Activated naive CD4-positive, alpha-beta T cell treated with anti-CD3 and anti-CD28 coated beads, Interleukin-2, amount 50 U/mL, for 16 hours (primary cell): Measurements from ENCODE around the gene RHOD.

Experiments used
- DNase-seq: peaks from one replicate; pipeline ENCODE4 v3.0.0-alpha.2; 2020

The RHOD gene

DNA sequence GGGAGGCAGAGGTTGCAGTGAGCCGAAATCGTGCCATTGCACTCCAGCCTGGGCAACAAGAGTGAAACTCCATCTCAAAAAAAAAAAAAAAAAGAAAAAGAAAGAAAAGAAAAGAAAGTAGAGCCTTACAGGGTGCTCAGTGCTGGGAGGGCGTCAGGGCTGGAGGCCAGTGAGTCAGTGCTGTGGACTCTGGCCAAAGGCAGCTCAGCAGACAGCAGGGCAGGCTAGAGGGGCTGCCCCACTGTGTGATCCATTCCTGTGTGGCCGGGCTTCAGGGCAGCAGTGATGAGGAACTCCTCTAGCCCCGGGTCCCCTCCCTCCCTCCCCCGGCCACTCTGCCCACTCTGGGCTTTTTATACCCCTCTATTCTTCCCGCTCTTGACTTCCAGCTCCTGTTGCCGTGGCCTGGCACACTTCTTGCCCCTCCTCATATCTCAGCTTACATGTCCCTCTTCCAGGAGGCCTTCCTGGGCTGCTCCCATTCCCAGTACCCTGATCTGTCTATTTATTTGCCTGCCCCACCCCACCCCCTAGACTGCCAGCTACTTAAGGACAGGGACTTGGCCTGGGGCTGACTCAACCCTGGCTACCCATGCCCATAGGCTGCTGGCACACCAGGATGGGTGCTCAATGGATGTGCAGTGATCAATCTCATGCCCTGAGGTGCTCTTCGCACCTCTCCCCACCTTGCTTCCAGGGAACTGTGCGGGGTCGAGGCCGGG is 23.7 kb upstream of the RHOD start:
- DNase-seq = no peak

DNA sequence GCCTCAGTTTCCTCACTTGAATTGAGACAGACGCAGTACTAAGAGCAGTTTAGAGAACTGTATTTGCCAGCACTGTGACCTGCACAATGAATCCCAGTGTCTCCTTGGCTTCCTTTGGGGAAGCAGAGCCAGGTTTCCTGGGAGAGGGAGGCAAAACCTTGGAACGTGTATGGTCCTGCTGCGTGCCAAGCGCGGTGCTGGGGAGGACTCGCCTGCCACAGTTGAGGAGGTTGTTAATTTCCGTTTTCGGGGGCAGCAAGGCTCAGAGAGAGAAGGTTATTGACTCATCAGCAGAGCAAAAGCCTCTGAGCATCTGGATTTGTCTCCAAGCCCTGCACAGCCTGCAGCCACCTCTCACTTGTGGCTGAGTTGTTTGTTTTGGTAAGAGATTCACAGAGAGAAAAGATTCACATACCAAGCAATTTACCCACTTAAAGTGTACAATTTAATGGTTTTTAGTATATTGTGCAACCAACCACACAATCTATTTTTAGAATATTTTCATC is 22.9 kb upstream of the RHOD start:
- no peak for DNase-seq

DNA sequence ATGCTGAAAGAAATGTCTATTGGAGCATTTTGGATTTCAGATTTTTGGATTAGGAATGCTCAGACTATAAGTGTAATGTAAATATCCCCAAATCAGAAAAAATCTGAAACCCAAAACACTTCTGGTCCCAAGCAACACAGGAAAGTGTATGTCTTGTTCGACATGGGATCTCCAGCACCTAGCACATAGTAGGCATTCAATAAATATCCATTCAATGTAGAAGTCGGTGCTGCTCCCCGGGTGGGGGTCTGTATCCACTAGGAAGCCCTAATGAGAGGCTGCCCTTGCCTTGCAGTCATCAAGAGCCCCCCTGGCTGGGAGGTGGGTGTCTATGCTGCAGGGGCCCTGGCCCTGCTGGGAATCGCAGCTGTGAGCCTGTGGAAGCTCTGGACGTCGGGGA is 22.3 kb upstream of the RHOD start:
- no peak for DNase-seq

DNA sequence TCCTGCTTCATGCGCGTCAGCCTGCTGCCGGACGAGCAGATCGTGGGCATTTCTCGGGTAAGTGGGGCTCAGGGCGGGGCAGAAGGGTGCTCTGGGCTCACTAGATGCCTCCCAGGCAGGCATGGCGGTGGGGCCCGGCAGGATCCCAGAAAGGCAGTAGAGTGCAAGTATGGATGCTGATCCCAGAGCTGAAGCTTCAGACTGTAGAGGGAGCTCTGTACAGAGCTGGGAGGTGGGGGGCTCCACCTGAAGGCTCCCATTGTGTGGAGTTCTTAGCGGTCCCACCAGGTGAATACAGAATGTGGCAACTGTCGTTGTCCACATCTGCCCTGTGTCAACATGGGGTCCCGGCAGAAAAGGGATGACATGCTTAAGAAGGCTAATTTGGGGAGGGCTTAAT is 16.5 kb upstream of the RHOD start:
- DNase-seq = no peak

DNA sequence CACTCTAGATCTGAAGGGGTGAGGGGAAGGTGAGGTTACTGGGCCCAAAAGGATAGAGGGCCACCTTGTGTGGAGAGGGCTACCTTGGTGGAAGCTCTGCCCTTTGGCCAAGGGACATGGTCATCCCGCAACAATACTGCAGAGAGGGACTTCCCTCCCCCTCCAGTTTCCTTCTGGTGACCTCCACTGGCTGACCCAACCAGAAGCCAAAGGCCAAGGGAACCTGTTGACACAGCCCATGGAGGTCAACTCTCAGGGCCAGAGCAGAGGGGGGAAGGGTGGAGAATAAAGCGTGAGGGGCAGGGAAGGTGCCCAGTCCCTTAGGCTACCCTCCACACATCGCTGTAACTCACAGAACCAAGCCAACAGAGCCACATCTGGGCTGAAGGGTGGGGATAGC is 15.0 kb upstream of the RHOD start:
- no peak for DNase-seq

DNA sequence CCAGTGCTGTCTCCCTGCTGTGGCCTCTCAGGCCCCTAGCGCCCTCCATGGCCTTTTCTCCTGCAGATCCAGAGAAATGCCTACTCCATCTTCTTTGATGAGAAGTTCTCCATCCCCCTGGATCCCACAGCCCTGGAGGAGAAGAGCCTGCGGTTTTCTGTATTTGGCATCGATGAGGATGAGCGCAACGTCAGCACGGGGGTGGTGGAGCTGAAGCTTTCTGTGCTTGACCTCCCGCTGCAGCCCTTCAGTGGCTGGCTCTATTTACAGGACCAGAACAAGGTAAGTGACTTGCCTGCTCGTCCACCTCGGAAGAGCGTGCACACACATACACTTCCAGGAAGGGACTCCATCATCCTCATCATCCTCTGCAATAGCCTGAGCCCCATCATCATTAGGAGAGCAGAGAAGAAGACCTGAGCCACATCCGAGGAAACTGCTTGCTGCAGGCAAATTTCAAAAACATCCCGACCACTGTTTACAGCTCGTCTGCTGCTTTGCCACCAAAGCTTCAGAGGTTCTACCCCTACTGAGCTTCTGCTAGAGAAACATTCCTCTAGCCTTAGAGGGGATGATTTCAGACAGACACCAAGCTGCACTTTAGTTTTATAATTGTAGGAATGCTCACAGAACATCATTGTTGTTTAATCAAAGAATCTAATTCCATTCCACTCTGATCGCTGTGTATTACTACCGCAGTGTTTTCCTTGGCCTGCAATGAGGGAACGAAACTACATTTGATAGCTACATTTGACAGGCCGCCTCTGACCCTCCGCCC is 12.9 kb upstream of the RHOD start:
- no peak for DNase-seq

DNA sequence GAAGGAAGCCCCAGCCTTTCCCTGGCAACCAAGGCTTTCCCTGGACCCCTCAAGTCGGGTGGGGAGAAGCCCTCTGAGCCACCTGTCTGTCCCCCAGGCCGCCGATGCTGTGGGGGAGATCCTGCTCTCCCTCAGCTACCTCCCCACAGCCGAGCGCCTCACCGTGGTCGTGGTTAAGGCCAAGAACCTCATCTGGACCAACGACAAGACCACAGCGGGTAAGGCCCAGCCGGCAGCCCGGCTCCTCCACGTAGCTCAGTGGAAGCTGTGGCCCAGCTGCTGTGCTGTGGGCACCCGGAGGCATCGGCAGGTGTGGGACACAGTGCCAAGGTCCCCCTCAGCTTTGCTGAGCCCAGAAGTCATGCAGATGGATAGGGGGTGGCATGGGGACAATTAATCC is 12.2 kb upstream of the RHOD start:
- no peak for DNase-seq

DNA sequence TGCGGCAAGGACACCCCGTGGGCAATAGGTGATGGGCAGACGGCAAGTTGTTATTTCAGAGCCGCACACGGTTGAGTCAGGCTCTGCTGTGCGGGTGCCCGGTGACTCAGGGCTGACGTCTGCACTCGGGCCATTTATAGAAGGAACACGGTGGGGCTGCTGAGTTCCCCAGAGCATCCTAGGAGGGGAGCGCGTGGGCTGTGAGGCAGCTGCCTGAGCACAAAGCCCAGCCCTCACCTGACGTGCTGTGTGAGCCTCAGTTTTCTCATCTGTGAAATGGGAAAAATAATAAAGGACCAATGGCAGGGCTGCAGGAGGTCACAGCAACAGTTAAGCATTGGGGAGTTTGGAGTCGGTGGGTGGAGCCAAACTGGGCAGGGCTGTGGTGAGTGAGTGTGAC is 11.3 kb upstream of the RHOD start:
- DNase-seq = no peak

DNA sequence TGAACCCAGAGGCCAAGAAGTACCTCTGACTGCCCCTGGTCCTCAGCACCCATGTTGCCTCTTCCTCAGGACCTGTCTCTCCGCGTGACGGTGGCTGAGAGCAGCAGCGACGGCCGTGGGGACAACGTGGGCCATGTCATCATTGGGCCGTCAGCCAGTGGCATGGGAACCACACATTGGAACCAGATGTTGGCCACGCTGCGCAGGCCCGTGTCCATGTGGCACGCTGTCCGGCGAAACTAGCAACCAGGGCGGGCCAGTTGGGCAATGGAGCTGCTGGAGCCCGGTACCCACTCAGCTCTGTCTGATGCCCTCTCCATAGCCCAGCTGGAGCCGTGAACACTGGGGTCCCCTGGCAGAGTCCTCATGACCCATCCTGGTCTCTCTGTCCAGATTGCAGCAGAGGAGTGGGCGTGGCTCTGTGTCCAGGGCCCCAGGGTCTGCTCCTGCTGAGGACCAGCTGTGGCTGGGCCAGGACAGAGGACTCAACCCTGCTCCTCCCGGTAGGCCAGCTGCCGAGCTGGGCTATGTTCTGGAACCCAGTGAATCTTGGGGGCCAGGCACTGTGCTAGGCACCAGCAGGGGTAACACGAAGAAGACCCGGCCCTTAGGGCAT is 8.0 kb upstream of the RHOD start:
- DNase-seq = no peak

DNA sequence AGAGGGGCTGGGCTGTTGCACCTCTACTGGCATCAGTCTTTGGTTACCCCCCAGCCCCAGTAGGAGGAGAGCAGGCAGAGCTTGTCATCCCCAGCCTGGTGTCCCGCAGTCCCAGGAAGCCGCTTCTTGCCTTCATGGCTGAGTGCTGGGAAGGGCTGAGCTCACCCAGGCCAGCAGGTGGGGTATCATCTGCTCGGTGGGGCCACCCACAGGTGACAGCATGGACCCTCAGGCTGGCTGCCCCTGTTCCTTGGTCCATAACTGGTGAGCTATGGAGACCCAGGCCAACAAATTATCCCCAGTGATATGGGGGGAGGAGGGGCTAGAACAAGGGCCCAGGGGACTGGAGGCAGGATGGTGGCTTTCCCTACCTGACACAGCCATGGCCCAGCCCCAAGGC is 6.5 kb upstream of the RHOD start:
- no peak for DNase-seq

DNA sequence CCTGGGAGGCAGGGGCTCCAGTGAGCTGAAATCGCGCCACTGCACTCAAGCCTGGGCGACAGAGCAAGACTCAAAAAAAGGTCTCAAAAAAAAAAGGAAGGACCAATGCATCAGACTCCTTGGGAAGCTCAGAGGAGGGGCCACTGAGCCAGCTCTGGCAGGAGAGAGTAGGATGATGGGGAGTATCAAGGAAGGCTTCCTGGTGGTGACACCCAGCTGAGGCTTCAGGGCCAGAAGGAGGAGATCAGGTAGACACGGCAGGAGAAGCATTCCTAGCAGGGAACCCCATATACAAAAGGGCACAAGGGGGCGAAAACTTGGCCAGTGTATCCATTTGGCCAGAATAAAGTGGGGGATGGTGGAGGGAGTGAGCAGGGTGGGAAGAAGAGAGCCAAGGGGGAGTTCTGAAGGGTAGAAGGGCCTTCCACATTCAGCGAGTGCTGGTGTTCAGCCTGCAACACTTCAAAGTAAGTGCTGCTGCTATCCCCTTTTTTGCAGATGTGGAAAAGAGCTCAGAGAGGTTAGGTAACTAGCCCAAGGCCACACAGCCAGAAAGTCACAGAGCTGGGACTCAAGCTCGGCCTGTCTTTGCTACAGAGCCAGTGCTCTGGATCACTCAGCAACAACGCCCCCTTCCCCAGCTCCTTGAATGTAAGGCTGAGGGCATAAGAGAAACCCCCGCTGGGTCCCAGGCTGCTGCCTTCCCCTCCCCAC is 5.3 kb upstream of the RHOD start:
- no peak for DNase-seq

DNA sequence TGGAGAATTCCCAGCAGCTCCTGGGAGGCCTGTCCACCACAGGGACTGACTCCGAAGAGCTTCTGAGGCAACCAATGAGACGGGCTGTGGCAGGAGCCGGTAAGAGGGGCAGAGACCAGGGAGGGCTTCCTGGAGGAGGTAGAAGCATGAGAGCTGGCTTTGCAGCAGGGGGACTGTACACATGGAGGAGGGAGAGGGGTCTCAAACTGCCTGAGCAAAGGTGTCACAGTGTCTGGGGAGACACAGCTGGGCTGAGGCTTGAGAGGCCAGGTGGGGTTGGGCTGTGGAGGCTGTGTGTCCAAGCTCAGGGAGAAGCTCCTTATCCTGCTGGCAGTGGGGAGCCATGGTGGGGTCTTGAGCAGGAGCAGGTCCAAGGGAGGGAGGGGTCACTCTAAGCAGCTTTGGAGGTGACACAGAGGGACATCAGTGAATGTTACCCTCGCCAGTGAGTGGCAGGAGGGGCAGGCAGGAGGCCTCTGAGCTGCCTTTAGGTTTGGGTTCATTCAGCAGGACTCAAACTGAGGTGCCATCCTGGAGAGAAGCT is 4.6 kb upstream of the RHOD start:
- DNase-seq = no peak

DNA sequence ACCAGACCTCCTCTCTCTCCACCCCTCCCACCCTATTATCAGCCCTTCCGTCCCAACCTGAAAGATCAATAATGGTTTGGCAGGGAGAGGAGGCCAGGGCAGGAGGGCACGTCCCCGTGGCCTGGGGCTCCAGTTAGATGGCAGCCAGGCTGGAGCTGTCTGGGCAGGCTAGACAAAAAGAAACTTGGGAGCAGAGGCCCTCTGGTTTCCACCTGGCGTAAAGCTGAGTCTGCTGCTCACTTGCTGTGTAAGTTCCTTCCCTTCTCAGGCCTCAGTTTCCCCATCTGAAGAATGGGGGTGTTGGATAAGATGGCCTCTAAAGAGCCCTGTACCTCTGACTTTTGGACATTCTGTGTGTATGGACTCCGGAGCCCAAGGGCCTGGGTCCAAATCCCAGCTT is 3.8 kb upstream of the RHOD start:
- DNase-seq = no peak

DNA sequence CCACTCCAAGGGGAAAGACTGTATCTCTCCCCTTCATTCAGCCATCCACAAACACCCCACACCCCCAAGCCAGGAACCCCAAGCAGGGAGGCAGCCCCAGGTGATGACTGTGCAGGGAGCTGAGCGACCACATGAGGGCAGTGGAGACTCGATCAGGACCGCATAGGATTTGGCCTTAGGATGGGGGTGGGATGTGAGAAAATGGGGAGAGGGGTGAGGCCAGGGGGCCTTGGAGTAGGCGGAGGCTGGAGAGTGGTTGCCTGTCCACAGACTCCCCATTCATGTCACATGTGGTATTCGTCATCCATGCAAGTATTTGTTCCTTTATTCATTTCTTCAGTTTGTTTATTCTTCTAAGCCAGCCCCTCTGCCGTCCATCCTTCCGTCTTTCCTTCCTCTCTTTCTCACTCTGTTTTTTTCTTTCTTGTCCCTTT is 2.7 kb upstream of the RHOD start:
- DNase-seq = peak; percentile 43

DNA sequence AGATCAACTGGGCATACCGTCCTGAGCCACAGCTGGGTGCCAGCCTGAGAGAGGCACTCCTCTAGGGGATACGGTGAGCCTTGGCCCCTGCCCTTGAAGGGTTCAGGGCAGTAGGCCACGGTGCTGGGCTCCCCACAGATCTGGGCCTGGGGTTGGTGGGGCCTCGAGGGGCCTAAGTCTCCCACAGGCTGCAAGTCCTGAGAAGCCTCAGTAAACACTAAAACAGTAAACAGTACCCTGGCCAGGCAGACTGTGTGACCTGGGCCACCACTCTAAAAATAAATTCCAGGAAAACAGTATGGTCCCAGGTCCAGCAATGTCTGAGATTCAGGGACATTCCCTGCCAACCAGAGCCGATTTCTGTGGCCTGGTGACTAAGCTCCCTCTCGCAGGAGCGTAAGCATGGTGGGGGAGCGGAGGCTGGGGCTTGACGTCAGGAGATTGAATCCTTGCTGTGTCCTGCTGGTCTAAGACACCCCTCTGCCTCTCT is 2.3 kb upstream of the RHOD start:
- DNase-seq = no peak

DNA sequence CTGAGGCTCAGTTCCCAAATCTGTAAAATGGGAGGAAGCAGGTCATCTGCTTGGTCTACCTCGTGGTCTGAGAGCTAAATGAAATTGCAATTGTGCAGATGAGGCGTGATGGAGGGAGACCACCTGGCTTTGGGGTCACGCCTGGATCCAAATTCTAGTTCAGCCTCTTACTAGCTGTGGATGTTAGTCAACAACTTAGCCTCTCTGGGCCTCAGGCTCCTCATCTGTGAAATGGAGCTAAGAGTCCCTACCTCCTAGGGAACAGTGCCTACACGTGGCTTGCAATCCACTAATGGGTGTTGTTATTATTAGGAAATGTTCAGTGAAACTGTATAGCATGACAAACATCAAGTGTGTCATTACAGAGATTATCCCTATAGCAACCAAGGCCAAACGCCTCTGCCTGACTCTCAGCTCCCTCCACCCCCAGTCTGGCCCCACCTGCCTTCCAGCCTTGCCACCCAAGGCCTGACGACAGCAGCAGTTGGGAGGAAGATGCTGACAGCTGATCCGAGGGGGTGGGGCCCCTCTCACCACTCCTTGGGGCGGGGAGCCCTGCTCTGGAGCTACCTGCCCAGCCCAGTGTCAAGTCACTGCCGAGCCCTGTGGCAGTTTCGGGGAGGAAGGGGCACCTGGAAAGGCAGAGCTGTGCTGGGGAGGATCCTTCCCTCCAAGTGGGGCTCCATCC is 1.7 kb upstream of the RHOD start:
- no peak for DNase-seq

DNA sequence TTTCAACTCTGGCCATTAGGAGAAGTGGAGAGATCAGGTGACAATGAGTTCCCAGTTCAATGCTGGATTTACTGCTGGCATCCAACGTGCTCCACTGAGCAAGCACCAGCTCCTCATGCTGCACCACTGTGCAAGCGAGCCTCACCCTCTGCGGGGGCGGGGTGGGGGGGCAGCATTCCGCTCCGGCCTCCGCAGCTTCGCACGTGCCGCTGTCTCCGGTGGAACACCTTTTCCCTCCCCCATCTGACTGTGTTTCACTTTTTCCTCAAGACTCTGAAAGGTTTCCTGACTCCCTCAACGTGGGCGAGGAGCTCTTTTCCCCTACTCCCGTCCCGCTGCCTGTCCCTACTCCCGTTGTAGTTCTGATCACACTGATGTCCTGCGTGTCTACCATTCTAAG is 835 bp upstream of the RHOD start:
- DNase-seq = no peak

DNA sequence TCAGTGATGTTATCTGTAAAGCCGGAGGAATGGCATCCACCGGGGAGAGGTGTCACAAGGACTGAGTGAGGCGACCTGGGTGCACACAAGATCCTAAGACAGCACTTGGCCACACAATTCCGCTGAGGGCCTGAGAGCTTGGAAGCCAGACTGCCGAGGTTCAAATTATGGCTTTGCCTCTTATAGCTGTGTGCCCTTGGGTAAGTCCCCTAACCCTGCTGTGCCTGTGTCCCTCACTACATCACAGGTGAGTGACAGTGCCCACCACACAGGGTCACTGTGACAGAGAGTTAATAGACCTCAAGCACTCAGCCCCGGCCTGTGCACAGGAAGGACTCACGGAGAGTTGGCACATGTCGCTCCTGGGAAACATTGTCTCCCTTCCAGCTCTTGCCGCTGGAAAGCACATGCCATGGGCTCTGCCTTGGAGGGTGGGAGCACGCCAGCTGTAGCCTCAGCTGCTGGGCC is 592 bp downstream of the RHOD start:
- DNase-seq = no peak

DNA sequence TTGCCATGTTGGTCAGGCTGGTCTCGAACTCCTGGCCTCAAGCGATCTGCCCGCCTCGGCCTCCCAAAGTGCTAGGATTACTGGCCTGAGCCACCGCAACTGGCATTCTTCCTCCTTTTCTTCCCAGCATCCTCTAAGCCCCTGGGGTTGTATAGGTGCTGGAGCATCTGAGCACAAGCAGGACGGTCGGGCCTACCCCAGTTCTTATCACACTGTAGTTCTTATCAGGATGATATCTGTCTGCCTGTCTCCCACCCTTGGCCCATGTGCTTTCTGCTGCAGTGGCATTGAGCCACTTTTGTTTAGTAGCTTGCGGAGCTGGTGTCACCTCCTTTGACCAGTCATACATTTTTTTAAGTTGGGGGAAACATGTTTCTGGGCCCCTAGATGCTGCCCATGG is 1.9 kb downstream of the RHOD start:
- no peak for DNase-seq

DNA sequence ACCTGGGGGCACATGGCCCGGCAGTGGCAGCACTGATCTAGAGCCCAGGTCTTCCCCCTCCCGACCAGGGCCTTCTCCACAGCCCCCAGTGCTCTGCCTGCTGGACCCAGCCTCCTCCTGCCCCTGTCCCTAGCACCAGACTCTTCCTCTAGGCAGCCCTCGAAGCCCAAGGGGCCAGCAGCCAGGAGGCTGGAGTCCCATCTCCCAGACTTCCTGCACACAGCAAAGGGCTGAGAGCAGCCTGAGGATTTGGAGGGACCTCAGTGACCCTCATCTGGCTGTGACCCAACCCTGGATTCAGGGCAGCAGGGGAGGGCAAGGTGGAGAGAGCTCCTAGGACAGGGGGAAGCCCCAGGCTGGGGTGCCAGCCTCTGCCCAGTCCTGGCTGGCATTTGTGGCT is 3.0 kb downstream of the RHOD start:
- DNase-seq = no peak

DNA sequence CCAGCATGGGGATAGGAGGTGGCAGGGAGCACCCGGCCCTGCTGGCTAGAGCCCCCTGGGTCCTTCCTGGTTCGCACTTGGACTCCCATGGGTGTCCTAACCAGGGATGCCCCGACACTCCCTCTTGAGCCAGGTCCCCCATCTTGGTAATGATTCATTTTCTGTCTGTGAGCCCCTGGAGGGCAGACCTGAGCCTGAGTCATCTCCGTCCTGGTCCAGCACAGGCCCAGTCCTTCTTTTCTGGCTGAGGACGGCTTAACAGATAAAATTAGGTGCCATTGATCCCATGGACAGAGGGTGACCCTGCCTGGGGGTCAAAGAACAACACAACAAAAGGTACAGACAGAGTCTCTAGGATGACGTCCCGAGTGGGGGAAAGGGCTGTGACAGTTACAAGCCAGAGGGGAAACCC is 3.5 kb downstream of the RHOD start:
- DNase-seq = no peak
